Breast epithelium (tissue), 3 donors: ENCODE results near the gene LANCL3.

Experiments
- CTCF ChIP-seq, 3 donors: fragments of 450-650 bp; IDR thresholded peaks; one replicate each; pipeline ENCODE4 v1.5.1; 2016 to 2017; ENCODE audit warnings: antibody characterized with exemption in 3 of 3, mild to moderate bottlenecking in 3 of 3, moderate library complexity in 3 of 3
- POLR2A ChIP-seq: fragments of 450-650 bp; IDR thresholded peaks from one replicate; pipeline ENCODE4 v1.6.1; 2016; ENCODE audit warnings: antibody characterized with exemption, mild to moderate bottlenecking, moderate library complexity
- POLR2AphosphoS5 ChIP-seq, 3 donors: sonication (generic); formaldehyde crosslinking; IDR thresholded peaks; one replicate each; pipeline ENCODE4 v1.6.1; 2017; ENCODE audit warnings: antibody characterized with exemption in 3 of 3

GRCh38 chrX:37652589-37653231 lies 81.2 kb downstream of the LANCL3 start:
- TF ChIP-seq CTCF (IDR thresholded peaks at IDR 0.05) (no peak), POLR2A (no peak), POLR2AphosphoS5 (IDR thresholded peaks at IDR 0.05) (no peak)
